Measurements from ENCODE around the gene KLF11.
"Not testable (repeated sequence)": the region's sequence is repeated elsewhere in the genome, so short reads cannot be mapped to it uniquely, and the experiment has no call there.

Gene KLF11

DNA sequence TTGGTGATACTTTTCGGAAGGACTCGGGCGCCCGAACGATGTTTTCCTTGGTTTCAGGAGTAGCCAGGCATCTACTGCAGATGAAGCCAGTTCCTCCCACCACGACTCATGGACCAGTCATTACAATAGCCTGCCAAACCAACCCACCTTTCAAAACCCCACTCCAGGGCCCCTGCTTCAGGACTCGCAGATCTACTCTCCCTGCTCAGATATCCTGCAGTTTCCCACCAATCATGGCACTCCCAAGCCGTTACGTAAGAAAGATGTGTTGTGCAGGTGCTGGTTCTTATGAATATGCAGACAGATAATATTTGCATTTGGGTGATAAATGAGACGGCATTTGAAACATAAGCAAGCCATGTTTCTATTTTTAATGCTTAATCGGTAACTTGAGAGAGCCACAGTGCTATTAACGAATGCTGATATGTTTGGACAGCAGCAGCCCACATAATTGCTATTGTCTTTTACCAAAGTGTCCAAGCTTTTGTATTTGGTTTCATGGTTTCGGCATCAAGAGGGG is 40.4 kb downstream of the KLF11 start:
- DNase-seq (ENCODE audit: low spot score): no peak
- FAIRE-seq: no peak

- no peak for FAIRE-seq
- no peak for DNase-seq (ENCODE audit: low spot score)
Observed at GRCh38 chr2:10084223-10084865, 41.0 kb downstream of the KLF11 start.

- FAIRE-seq: no peak
Observed at GRCh38 chr2:10085043-10085667, 41.8 kb downstream of the KLF11 start.

GRCh38 chr2:10085668-10086059 is 42.3 kb downstream of the KLF11 start:
- FAIRE-seq (no peak), DNase-seq (ENCODE audit: low spot score) (no peak)

More at GRCh38 chr2:10085043-10085667, 41.8 kb downstream of the KLF11 start:
- no peak for DNase-seq (ENCODE audit: low spot score)

- DNase-seq (ENCODE audit: low spot score): no peak
- no peak for FAIRE-seq
Observed at GRCh38 chr2:10086950-10087349, 43.6 kb downstream of the KLF11 start.

GRCh38 chr2:10087360-10087759 is 44.0 kb downstream of the KLF11 start:
- FAIRE-seq (no peak), DNase-seq (ENCODE audit: low spot score) (no peak)

DNA sequence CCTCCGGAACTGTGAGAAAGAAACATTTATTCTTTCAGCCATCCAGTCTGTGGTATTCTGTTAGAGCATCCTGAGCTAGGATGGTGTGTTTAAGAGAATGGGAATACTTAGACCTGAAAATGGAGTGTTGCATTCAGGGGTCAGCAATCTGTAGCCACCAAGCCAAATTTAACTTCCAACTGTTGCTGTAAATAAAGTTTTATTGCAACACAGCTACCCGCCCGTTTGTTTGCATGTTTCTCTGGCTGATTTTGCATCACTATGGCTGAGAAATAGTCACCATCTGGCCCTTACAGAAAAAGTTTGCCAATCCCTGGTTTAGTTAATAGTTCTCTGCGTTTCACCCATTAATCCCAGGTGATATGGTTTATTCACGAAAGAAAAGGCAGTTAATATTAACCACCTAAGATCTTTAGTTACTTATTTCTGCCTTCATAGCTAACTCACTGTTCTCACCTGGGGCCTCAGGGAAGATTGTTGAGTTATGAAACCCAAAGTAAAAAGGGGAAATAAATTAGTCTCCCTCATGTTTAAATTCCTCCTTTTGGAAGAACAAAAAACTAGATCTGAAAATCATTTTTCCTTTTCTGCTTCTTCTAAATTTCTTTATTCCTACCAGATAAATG is 46.3 kb downstream of the KLF11 start:
- DNase-seq (ENCODE audit: low spot score): no peak
- FAIRE-seq: no peak

DNA sequence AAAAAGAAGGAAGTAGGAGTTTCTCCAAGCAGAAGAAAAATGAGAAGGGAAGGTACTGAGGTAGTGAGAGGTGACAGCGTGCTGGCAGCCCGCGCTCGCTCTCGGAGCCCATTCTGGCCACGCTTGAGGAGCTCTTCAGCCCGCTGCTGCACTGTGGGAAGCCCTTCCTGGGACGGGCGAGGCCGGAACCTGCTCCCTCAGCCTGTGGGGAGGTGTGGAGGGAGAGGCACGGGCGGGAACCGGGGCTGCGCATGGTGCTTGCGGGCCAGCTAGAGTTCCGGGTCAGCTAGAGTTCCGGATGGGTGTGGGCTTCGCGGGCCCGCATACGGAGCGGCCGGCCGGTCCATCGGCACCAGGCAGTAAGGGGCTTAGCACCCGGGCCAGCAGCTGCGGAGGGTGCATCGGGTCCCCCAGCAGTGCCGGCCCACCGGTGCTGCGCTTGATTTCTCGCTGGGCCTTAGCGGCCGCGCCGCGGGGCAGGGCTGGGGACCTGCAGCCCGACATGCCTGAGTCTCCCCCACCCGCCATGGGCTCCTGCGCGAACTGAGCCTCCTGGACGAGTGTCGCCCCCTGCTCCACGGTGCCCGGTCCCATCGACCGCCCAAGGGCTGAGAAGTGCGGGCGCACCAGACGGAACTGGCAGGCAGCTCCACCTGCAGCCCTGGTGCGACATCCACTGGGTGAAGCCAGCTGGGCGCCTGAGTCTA is 48.0 kb downstream of the KLF11 start:
- DNase-seq (ENCODE audit: low spot score) (no peak), FAIRE-seq (no peak)

DNA sequence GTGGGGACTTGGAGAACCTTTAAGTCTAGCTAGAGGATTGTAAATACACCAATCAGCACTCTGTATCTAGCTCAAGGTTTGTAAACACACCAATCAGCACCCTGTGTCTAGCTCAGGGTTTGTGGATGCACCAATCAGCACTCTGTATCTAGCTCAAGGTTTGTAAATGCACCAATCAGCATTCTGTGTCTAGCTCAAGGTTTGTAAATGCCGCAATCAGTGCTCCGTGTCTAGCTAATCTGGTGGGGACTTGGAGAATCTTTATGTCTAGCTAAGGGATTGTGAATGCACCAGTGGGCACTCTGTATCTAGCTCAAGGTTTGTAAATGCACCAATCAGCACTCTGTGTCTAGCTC is 48.5 kb downstream of the KLF11 start:
- DNase-seq (ENCODE audit: low spot score); FAIRE-seq: not testable (repeated sequence)

- FAIRE-seq (no peak), DNase-seq (ENCODE audit: low spot score) (no peak)
Observed at GRCh38 chr2:10094271-10094814, 51.0 kb downstream of the KLF11 start.

GRCh38 chr2:10095175-10095574 is 51.8 kb downstream of the KLF11 start:
- DNase-seq (ENCODE audit: low spot score) (no peak), FAIRE-seq (no peak)

- DNase-seq (ENCODE audit: low spot score): no peak
- no peak for FAIRE-seq
Observed at GRCh38 chr2:10096641-10097040, 53.3 kb downstream of the KLF11 start.

DNA sequence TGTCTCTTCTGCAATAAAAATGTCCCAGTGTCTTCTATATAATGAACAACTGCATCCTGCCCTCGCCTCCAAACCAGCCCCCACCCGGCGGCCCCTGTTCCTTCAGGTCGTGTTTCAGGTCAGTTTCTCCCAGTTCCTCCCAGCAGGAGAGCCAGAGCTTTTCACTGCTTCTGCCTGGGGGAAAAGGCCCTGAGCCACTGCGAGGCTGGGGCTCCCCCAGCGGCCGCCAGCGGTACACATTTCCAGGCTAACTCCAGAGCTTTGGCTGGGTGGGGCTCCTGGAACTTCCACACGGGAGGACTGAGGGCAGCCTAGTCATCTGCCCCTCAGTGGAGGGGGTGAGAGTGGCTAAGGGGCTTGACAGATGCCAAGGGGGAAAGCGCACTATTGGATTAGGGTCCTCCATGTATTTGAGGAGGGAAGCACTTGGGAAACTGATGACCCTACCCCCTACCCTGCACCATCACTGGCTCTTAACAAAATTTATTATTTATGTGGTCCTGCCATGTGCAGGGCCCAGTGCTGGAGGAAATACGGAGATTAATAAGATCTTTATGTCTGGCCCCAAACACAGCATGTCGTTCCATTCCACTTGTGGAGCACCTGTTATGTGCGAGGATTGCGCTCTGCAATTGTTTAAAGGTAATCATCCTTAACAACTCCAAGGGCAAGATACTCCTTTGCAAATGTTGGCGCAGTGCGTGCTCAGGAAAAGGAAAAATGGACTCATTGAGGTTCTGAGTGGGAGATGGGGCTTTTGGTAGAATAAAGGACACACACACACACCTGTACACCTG is 54.2 kb downstream of the KLF11 start:
- FAIRE-seq (no peak), DNase-seq (ENCODE audit: low spot score) (peak; percentile 49)

- DNase-seq (ENCODE audit: low spot score): no peak
- FAIRE-seq: no peak
Observed at GRCh38 chr2:10101491-10101890, 58.1 kb downstream of the KLF11 start.

DNA sequence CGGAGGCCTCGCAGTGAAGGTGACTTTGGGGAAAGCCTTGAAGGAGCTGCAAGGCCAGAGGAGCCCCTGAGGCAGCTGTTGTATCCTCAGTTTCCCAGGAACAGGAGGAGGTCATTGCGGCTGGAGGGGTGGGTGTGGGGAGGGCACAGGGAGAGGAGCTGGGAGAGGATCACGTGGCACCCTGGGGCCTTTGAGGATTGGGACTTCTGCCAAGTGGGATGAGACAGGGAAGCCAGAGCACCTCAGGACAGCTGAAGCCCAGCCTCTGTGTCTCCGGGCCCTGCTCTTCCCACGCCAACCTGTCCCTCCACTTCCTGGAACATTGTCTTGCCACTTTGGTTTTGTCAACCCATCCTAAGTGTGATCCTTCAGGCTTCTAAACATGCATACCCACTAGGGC is 59.8 kb downstream of the KLF11 start:
- no peak for FAIRE-seq

More for the DNA sequence above, 59.8 kb downstream of the KLF11 start:
- no peak for DNase-seq (ENCODE audit: low spot score)

All from RCC 7860 (cell line).